HG03135 (cell line): ENCODE measurements around the gene MAN2A1.

ENCODE experiments used
- ATAC-seq: cut with Tn5 transposase; IDR thresholded peaks from one replicate; pipeline ENCODE4 v1.9.1; 2021; ENCODE audit warnings: mild to moderate bottlenecking, moderate library complexity; ENCODE audit not compliant: unreplicated experiment

Gene MAN2A1

GRCh38 chr5:109704282-109704952, 14.7 kb downstream of the MAN2A1 start:
- no peak for ATAC-seq

- no peak for ATAC-seq
Observed at GRCh38 chr5:109705596-109705995, 15.9 kb downstream of the MAN2A1 start.

- ATAC-seq: no peak
Observed at GRCh38 chr5:109706095-109706494, 16.4 kb downstream of the MAN2A1 start.

- no peak for ATAC-seq
Observed at GRCh38 chr5:109707531-109707930, 17.8 kb downstream of the MAN2A1 start.

GRCh38 chr5:109708813-109709212, 19.1 kb downstream of the MAN2A1 start:
- no peak for ATAC-seq

GRCh38 chr5:109709225-109709624, 19.5 kb downstream of the MAN2A1 start:
- ATAC-seq: no peak

GRCh38 chr5:109711673-109712072, 21.9 kb downstream of the MAN2A1 start:
- ATAC-seq: no peak

GRCh38 chr5:109713453-109713852, 23.7 kb downstream of the MAN2A1 start:
- ATAC-seq: no peak

GRCh38 chr5:109714592-109714991, 24.9 kb downstream of the MAN2A1 start:
- ATAC-seq: no peak

- ATAC-seq: no peak
Observed at GRCh38 chr5:109718216-109718615, 28.5 kb downstream of the MAN2A1 start.

GRCh38 chr5:109718632-109719031, 28.9 kb downstream of the MAN2A1 start:
- no peak for ATAC-seq

- ATAC-seq: no peak
Observed at GRCh38 chr5:109719978-109720377, 30.3 kb downstream of the MAN2A1 start.

- no peak for ATAC-seq
Observed at GRCh38 chr5:109721741-109722140, 32.0 kb downstream of the MAN2A1 start.

GRCh38 chr5:109723606-109724005, 33.9 kb downstream of the MAN2A1 start:
- ATAC-seq: no peak

- ATAC-seq: no peak
Observed at GRCh38 chr5:109725135-109725534, 35.4 kb downstream of the MAN2A1 start.

- peak; percentile 95 for ATAC-seq
Observed at GRCh38 chr5:109739741-109740728, 50.3 kb downstream of the MAN2A1 start.

- ATAC-seq: no peak
Observed at GRCh38 chr5:109740966-109741365, 51.2 kb downstream of the MAN2A1 start.

- ATAC-seq: no peak
Observed at GRCh38 chr5:109741390-109741789, 51.7 kb downstream of the MAN2A1 start.

GRCh38 chr5:109743041-109743531, 53.4 kb downstream of the MAN2A1 start:
- ATAC-seq: no peak

GRCh38 chr5:109743770-109744212, 54.1 kb downstream of the MAN2A1 start:
- no peak for ATAC-seq

GRCh38 chr5:109744261-109744660, 54.5 kb downstream of the MAN2A1 start:
- no peak for ATAC-seq

- no peak for ATAC-seq
Observed at GRCh38 chr5:109748546-109748945, 58.8 kb downstream of the MAN2A1 start.
